Endothelial cell of umbilical vein (primary cell): ENCODE measurements around the gene PIEZO2. TPM values are rescaled to one million over a fixed set of nuclear protein-coding genes. Genes with fewer than 3 reads are reported as not detected.

Experiments used
- BruUV-seq: library from RNA; stranded (reverse); fragments of 400-500 nt; replicated peaks from 2 replicates; lab custom pipeline; 2021; lab: Mats Ljungman, UMichigan
- CTCF ChIA-PET: fragments of 300-600, 350-600 bp; sonication (Branson Sonifier 250); formaldehyde crosslinking; loops from one replicate; lab custom pipeline; 2021; ENCODE audit warnings: antibody characterized with exemption, inconsistent platforms; lab: Charles Lee
- POLR2A ChIA-PET: fragments of 300-600, 350-600 bp; sonication (Branson Sonifier 250); formaldehyde crosslinking; loops from one replicate; lab custom pipeline; 2021; ENCODE audit warnings: antibody characterized with exemption, inconsistent platforms; lab: Charles Lee
- DNase-seq: peaks from one replicate; pipeline ENCODE4 v3.0.0-alpha.2; 2011; ENCODE audit warnings: low read depth, low spot score
- FAIRE-seq: peaks from 2 replicates; lab custom pipeline; 2011; peaks lifted over from hg19 to GRCh38; lab: Jason Lieb, UNC
- H2AFZ ChIP-seq: 2 replicates; pipeline ENCODE4 v1.6.0; 2012; ENCODE audit warnings: low read depth, low read length, control low read depth, inconsistent platforms
- H3K27ac ChIP-seq: 2 replicates; pipeline ENCODE4 v1.5.1; 2011; ENCODE audit warnings: low read depth, mild to moderate bottlenecking, control low read depth, low read length, moderate library complexity; ENCODE audit not compliant: insufficient read depth
- H3K27me3 ChIP-seq, 2 experiments: 2 replicates each; pipeline versions ENCODE4 v1.6.0 to v1.6.1; 2011; ENCODE audit warnings: low read length in 2 of 2, mixed read lengths in 1 of 2; ENCODE audit not compliant: control insufficient read depth in 2 of 2, insufficient read depth in 2 of 2
- H3K36me3 ChIP-seq, 2 experiments: 2 replicates in 1 of 2; 3 replicates in 1 of 2; pipeline ENCODE4 v1.5.1; 2011; ENCODE audit warnings: low read length in 2 of 2, mild to moderate bottlenecking in 1 of 2, moderate library complexity in 1 of 2; ENCODE audit not compliant: control insufficient read depth in 2 of 2, insufficient read depth in 2 of 2; ENCODE audit errors: extremely low read depth in 1 of 2
- H3K4me1 ChIP-seq: 3 replicates; pipeline ENCODE4 v1.5.1; 2011; ENCODE audit warnings: mild to moderate bottlenecking, low read length; ENCODE audit not compliant: control insufficient read depth, insufficient read depth; ENCODE audit errors: extremely low read depth
- H3K4me2 ChIP-seq: 2 replicates; pipeline ENCODE4 v1.6.1; 2011; ENCODE audit warnings: low read length, control low read depth, mixed read lengths; ENCODE audit not compliant: insufficient read depth
- H3K4me3 ChIP-seq, 3 experiments: fragments of 200-600 bp in 1 of 3; sonication (generic), shearing (Covaris generic) in 1 of 3; replicated peaks in 1 of 3; 2 replicates each; pipeline ENCODE4 v1.5.1; 2011 to 2016; ENCODE audit warnings: control low read depth in 3 of 3, low read length in 3 of 3, mild to moderate bottlenecking in 2 of 3, inconsistent platforms in 1 of 3, low read depth in 1 of 3, moderate library complexity in 1 of 3; ENCODE audit not compliant: insufficient read depth in 1 of 3
- H3K79me2 ChIP-seq: 2 replicates; pipeline ENCODE4 v1.6.0; 2012; ENCODE audit warnings: low read length, inconsistent platforms; ENCODE audit not compliant: control insufficient read depth, insufficient read depth
- H3K9ac ChIP-seq: replicated peaks from 2 replicates; pipeline ENCODE3; 2011; ENCODE audit warnings: low read length, control low read depth; ENCODE audit not compliant: insufficient read depth; ENCODE audit errors: extremely low read depth
- H3K9me1 ChIP-seq: replicated peaks from 3 replicates; pipeline ENCODE4 v1.6.0; 2011; ENCODE audit warnings: mild to moderate bottlenecking, low read length; ENCODE audit not compliant: control insufficient read depth, insufficient read depth; ENCODE audit errors: extremely low read depth
- H3K9me3 ChIP-seq: replicated peaks from 2 replicates; pipeline ENCODE4 v1.5.1; 2012; ENCODE audit warnings: low read length, inconsistent platforms; ENCODE audit not compliant: control insufficient read depth, insufficient read depth
- H4K20me1 ChIP-seq: replicated peaks from 2 replicates; pipeline ENCODE3; 2011; ENCODE audit warnings: mild to moderate bottlenecking, low read length; ENCODE audit not compliant: control insufficient read depth, insufficient read depth; ENCODE audit errors: extremely low read depth
- CTCF ChIP-seq, 2 donors: IDR thresholded peaks; 1 replicate in 1 of 2; 2 replicates in 1 of 2; pipeline ENCODE4 v1.5.1; 2011; ENCODE audit warnings: low read length in 2 of 2, mild to moderate bottlenecking in 2 of 2, moderate library complexity in 2 of 2, control low read depth in 1 of 2, inconsistent platforms in 1 of 2, low read depth in 1 of 2; ENCODE audit not compliant: insufficient read depth in 1 of 2; ENCODE audit errors: extremely low read depth in 1 of 2
- EZH2 ChIP-seq: IDR thresholded peaks from 2 replicates; pipeline ENCODE4 v1.6.1; 2012; ENCODE audit warnings: borderline replicate concordance, low read depth, mild to moderate bottlenecking, moderate library complexity, low read length, inconsistent platforms; ENCODE audit not compliant: severe bottlenecking
- FOS ChIP-seq: IDR thresholded peaks from 2 replicates; pipeline ENCODE4 v1.6.1; 2011; ENCODE audit warnings: mild to moderate bottlenecking, low read length, moderate library complexity, borderline replicate concordance; ENCODE audit not compliant: insufficient read depth
- GATA2 ChIP-seq: IDR thresholded peaks from 2 replicates; pipeline ENCODE4 v1.7.0; 2011; ENCODE audit warnings: low read depth, mild to moderate bottlenecking, moderate library complexity, mixed read lengths, low read length; ENCODE audit not compliant: insufficient read length, insufficient read depth
- JUN ChIP-seq: IDR thresholded peaks from 2 replicates; pipeline ENCODE4 v1.6.1; 2011; ENCODE audit warnings: borderline replicate concordance, low read depth; ENCODE audit not compliant: insufficient read length, insufficient read depth
- MAX ChIP-seq: IDR thresholded peaks from 2 replicates; pipeline ENCODE4 v1.6.1; 2011; ENCODE audit not compliant: insufficient read depth, insufficient read length
- MYC ChIP-seq: IDR thresholded peaks from one replicate; pipeline ENCODE4 v1.6.1; 2011; ENCODE audit warnings: mild to moderate bottlenecking, low read depth, low read length
- POLR2A ChIP-seq: IDR thresholded peaks from 2 replicates; pipeline ENCODE4 v1.6.1; 2012; ENCODE audit warnings: low read depth, mild to moderate bottlenecking, control low read depth, low read length
- POLR2AphosphoS5 ChIP-seq: IDR thresholded peaks from 2 replicates; pipeline ENCODE4 v1.6.1; 2012; ENCODE audit warnings: low read depth, mild to moderate bottlenecking, control low read depth, low read length, moderate library complexity; ENCODE audit not compliant: insufficient read depth
- dilution Hi-C: fragments of 300-500 bp; cut with MboI; formaldehyde crosslinking; loops from one replicate; pipeline ENCODE4 v1.15.0; 2019; ENCODE audit warnings: low sequenced_read_pairs; ENCODE audit not compliant: extremely low pct_ligation_motif_present
- intact Hi-C: fragments of 100-400 bp; cut with micrococcal nuclease; formaldehyde crosslinking; loops from one replicate; pipeline ENCODE4 v1.10.0; 2022
- polyA plus RNA-seq, 4 experiments: library from polyadenylated mRNA; depleted of rRNA in 3 of 4; stranded (reverse) in 3 of 4; unstranded in 1 of 4; fragments of >200 nt; gene quantifications; 2 replicates each; pipeline versions ENCODE4 v1.2.1 to v1.2.3, GENCODE V29; 2011 to 2012; ENCODE audit warnings: missing spikeins in 1 of 4
- total RNA-seq: library from RNA; stranded (reverse); gene quantifications from 2 replicates; pipeline ENCODE4 v1.2.3, GENCODE V29; 2021

PIEZO2 gene
- total and polyA plus RNA-seq, 2 donors (not counting 3 experiments of a cell fraction or from before 2014, with no cell fraction given) = 1.7 to 11.2 TPM

- H3K4me2 ChIP-seq = no peak overlapping the region
- CTCF ChIA-PET = interaction anchor here (1.3 kb wide), 1 partner anchor 47 kb away, joined by 3 read pairs; no protein-coding TSS in a partner anchor
- H3K27ac ChIP-seq = no peak overlapping the region
- TF ChIP-seq MAX = no peak
- no peak for TF ChIP-seq GATA2
- TF ChIP-seq MYC = no peak
- no peak for TF ChIP-seq CTCF (IDR thresholded peaks at IDR 0.05; ENCODE audit: extremely low read depth in 1 of 2, insufficient read depth in 1 of 2, low read depth in 1 of 2, low read length in 2 of 2)
- no peak for TF ChIP-seq FOS
- TF ChIP-seq POLR2AphosphoS5 = no peak
- no peak for TF ChIP-seq JUN
- no peak for TF ChIP-seq EZH2
- no peak for TF ChIP-seq POLR2A
- dilution Hi-C loops = no loop called here
- H3K4me3 ChIP-seq = no peak overlapping the region
- no peaks in the 10 kb centered on the region for H4K20me1 ChIP-seq
- no peak overlapping the region for H3K9ac ChIP-seq
- DNase-seq = no peak
- H3K79me2 ChIP-seq = no peaks in the 10 kb centered on the region
- BruUV-seq = no TSS peak
- H3K9me3 ChIP-seq = no peaks in the 10 kb centered on the region
- H2AFZ ChIP-seq = no peak overlapping the region
- POLR2A ChIA-PET = interaction anchor here (0.5 kb wide), 1 partner anchor 680 kb away, joined by 6 read pairs; no protein-coding TSS in a partner anchor
- H3K27me3 ChIP-seq = no peaks in the 10 kb centered on the region
- no peaks in the 10 kb centered on the region for H3K9me1 ChIP-seq
- no peak for FAIRE-seq
- intact Hi-C loops = loop anchor here (5.0 kb wide), 1 partner anchor 1406 kb away; no protein-coding TSS in a partner anchor
- H3K4me1 ChIP-seq = no peaks in the 10 kb centered on the region
- H3K36me3 ChIP-seq = no peaks in the 10 kb centered on the region
These were observed 250.9 kb downstream of the PIEZO2 start for GRCh38 chr18:10898417-10898974.
